Epithelial cell of esophagus (primary cell): ENCODE data around the gene RAI1.

ENCODE experiments used
- DNase-seq: peaks from one replicate; pipeline ENCODE4 v3.0.0; 2010; ENCODE audit warnings: low read depth
- H3K4me3 ChIP-seq: 2 replicates; pipeline ENCODE4 v1.5.1; 2011; ENCODE audit warnings: mild to moderate bottlenecking, low read length, control low read depth
- CTCF ChIP-seq: IDR thresholded peaks from 2 replicates; pipeline ENCODE4 v1.5.1; 2011; ENCODE audit warnings: low read depth, mild to moderate bottlenecking, low read length, control low read depth, inconsistent platforms; ENCODE audit not compliant: insufficient read depth; ENCODE audit errors: missing control alignments

Gene RAI1

DNA sequence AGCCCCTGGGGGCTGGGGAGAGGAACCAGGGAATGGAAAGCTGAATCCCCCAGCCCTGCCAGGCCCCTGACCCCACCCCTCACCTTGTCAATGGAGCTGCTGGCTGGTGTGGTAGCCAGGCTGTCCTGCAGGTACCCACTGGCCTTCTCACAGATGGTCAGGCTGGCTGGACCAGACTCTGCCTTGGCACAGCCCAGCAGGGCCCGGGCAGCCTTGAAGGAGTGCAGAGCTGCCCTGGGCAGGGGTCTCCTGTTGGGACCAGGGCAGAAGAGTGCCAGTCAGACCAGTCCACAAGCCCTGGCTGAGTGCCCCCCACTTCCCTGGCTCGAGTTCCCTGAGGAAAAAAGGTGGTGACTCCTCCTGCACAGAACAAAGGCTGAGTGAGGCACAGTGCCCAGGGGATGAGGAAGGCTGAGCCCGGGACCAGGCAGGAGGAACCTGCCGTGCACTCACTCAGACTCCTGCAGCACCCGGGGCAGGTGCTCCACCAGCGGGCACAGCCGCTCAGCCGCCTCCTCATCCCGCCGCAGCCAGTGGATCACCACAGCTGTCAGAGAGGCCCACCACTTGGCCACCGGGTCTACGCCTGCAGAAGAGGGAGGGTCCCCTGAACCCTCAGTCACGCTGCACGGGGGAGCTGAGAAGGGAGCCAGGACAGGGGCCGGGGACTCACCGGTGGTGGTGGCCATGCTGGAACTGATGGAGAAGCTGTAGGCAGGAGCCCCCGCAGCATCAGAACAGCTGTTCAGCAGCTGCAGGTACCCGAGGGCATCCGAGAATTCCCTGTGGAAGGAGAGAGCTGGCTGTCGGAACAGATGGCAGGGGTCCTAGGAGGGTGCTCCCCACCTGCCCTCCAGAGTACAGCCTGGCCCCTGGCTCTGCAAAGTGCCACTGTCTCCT, 133.2 kb downstream of the RAI1 start:
- H3K4me3 ChIP-seq = no peak overlapping the region
- DNase-seq = no peak
- no peak for TF ChIP-seq CTCF

GRCh38 chr17:17815062-17815406, 133.8 kb downstream of the RAI1 start:
- no peak overlapping the region for H3K4me3 ChIP-seq
- DNase-seq = no peak
- no peak for TF ChIP-seq CTCF

DNA sequence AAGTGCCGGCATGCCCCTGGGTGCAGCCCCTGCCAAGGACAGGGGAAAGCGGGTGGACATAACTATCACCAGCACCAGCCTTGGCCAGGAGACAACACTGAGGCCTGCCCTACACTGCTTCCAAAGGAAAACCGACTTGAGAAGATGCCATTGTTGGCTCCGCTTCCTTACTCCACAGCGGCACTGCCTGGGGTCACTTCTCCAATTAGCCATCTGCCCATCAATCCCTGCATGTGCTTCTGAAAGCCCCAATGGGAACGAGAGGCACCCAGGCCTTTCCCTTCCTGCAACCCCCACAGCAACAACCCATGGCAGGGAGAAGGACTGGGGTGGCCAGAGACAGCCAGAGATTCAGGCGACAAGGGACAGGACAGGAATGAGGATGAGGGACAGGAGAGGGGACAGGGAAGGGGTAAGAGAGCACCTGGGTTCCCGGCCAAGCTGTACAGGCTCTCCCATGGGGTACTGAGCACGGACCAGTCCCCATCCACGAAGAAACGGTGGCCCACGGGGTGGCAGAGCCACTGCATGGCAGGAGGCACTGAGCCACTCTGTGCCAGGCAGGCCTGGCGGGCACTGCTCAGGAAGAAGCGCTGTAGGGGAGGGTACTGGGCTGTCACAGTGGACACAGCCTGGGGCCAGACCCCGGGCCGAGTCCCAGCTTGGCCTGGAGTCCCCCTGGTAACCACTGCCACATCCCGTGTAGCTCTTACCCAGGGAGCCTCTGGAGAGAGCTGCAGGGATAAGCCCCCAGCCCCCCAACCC, 134.4 kb downstream of the RAI1 start:
- no peak for TF ChIP-seq CTCF
- no peak overlapping the region for H3K4me3 ChIP-seq
- no peak for DNase-seq

DNA sequence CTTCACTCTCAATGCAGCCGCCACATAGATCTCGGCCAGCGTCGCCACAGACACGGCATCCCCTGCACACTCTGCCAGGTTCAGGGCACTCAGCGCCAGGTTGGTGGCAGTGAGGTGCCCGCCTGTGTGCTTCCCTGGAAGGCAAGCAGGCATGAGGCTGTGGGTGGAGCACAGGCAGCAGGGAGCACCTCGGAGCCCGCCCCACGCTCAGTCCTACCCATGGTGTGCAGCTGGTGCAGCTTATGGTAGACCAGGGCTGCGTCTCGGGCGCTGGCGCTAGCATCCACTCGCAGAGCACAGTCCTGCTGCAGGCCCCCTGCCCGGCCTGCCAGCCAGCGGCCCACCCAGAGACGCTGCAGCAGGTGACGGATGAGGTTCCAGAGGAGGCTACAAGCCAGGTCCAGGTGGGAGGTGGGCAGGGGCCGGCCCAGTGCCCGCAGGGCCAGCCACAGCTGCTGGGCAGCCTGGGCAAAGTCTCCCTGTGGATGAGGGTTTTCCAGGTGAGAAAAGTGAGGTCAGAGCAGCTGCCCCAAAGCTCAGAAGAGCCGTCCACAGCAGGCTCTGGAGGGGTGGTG, 135.1 kb downstream of the RAI1 start:
- no peak overlapping the region for H3K4me3 ChIP-seq
- DNase-seq = no peak
- TF ChIP-seq CTCF = no peak

DNA sequence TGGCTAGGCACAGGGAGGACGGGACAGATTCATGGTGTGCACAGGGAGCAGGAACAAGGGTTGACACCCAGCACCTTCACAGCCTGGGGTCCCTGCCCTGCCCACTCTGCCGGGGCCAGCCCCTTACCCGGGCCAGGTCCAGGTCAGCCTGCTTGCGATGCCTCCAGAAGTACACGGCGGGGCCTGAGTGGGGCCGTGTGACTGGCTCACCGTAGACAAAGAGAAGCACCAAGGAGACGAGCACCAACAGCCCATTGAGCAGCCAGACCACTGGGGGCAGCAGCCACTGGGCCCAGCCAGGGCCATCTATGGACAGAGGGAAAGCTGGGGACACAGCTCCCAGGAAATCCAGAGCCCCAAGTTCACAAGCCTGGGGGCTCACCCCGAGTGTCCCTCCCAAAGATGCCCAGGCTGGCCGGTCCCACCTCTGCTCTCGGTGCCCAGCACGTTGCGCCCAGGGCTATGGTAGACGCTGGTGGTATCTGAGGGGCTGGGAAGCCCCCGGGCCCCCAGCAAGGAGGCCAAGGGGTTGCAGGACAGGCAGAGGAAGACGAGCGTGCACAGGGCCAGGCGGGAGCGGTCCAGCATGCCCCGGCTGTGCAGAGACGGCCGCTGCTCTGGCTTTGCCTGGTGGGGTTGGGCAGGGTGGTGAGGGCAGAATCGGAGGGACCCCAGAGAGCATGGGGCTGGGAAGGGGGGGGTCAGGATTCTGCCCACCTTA, 135.7 kb downstream of the RAI1 start:
- H3K4me3 ChIP-seq = no peak overlapping the region
- TF ChIP-seq CTCF = no peak
- DNase-seq = no peak

DNA sequence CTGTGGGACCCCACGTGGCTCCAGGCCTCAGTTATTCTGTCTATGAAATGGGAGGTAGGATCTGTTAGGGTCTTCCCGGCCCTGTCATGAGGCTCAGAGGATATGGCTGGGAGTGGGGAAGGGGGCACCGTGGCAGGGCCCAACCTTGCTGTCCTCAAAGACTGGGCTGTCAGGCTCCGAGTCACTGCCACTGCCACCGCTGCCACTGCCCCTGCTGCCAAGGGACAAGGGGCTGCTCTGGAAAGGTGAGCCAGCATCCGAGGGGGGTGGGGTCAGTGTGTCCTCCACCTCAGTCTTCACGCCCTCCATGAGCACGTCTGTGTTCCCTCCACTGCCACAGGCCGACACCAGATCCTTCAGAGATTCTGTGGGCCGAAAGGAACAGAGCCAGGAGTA, 136.3 kb downstream of the RAI1 start:
- DNase-seq = no peak
- TF ChIP-seq CTCF = no peak
- no peak overlapping the region for H3K4me3 ChIP-seq
